ENCODE results near the gene ADGRF5.

DNA sequence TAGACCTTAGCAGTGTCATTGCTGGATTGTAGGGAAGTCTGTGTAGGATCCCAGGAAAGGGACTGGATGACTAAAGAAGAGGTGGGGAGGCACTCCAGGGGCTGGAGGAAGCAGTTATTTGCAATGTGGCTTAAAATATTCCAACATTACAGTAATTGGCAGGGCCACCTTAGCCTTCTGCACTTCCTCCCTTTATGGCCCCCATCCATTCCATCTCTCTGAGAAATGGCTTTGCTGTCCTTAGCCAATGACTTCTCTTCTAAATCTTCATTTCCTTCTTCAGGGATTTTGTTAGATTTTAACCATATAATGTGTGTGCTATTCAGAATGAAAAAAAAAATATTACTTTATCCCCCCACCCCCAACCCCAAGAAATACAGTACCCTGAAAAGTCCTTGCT lies 6.4 kb downstream of the ADGRF5 start:
- TF ChIP-seq POLR2A (IDR thresholded peaks at IDR 0.05): no peak
- TF ChIP-seq, protein P1, sequence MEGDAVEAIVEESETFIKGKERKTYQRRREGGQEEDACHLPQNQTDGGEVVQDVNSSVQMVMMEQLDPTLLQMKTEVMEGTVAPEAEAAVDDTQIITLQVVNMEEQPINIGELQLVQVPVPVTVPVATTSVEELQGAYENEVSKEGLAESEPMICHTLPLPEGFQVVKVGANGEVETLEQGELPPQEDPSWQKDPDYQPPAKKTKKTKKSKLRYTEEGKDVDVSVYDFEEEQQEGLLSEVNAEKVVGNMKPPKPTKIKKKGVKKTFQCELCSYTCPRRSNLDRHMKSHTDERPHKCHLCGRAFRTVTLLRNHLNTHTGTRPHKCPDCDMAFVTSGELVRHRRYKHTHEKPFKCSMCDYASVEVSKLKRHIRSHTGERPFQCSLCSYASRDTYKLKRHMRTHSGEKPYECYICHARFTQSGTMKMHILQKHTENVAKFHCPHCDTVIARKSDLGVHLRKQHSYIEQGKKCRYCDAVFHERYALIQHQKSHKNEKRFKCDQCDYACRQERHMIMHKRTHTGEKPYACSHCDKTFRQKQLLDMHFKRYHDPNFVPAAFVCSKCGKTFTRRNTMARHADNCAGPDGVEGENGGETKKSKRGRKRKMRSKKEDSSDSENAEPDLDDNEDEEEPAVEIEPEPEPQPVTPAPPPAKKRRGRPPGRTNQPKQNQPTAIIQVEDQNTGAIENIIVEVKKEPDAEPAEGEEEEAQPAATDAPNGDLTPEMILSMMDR (IDR thresholded peaks at IDR 0.05): no peak
